ENCODE data around the gene MEGF9.

- TF ChIP-seq EZH2phosphoT487 (IDR thresholded peaks at IDR 0.05; ENCODE audit: low read depth), result no peak
- TF ChIP-seq CTCF (IDR thresholded peaks at IDR 0.05; ENCODE audit: low read depth, low read length), result no peak
Measured at GRCh38 chr9:120570296-120570695, 144.0 kb downstream of the MEGF9 start.
